GM12892 (cell line): ENCODE results near the gene FRY.

Experiments used
- POLR2A ChIP-seq: IDR thresholded peaks from 2 replicates; pipeline ENCODE4 v1.6.1; 2011; ENCODE audit warnings: low read depth, low read length, control low read depth
- POLR2AphosphoS5 ChIP-seq: IDR thresholded peaks from 2 replicates; pipeline ENCODE4 v1.6.1; 2011; ENCODE audit warnings: low read depth, low read length, control low read depth
- TAF1 ChIP-seq: IDR thresholded peaks from 2 replicates; pipeline ENCODE4 v1.6.1; 2011; ENCODE audit warnings: low read depth, mild to moderate bottlenecking, control low read depth, low read length, borderline replicate concordance

GRCh38 chr13:32203736-32204135 is 172.2 kb downstream of the FRY start:
- TF ChIP-seq POLR2A (no peak), TAF1 (no peak), POLR2AphosphoS5 (no peak)
